GM06990 (cell line): ENCODE data around the gene UPK3A.

Experiments
- DNase-seq: peaks from one replicate; pipeline ENCODE4 v3.0.0-alpha.2; 2011; ENCODE audit not compliant: insufficient read length; ENCODE audit errors: extremely low read depth
- H3K27me3 ChIP-seq: replicated peaks from 2 replicates; pipeline ENCODE4 v1.6.0; 2011; ENCODE audit warnings: low read length; ENCODE audit not compliant: control insufficient read depth, insufficient read depth
- H3K36me3 ChIP-seq: 2 replicates; pipeline ENCODE4 v1.5.1; 2011; ENCODE audit warnings: low read length; ENCODE audit not compliant: control insufficient read depth, insufficient read depth
- H3K4me3 ChIP-seq: replicated peaks from 2 replicates; pipeline ENCODE4 v1.5.1; 2011; ENCODE audit warnings: low read depth, mild to moderate bottlenecking, control low read depth, low read length
- CTCF ChIP-seq: IDR thresholded peaks from 2 replicates; pipeline ENCODE4 v1.5.1; 2011; ENCODE audit warnings: low read length, control low read depth, mild to moderate bottlenecking, inconsistent platforms; ENCODE audit not compliant: insufficient read depth, poor library complexity, severe bottlenecking

The UPK3A gene

GRCh38 chr22:45268958-45269844 lies 15.5 kb upstream of the UPK3A start:
- peak; percentile 78 for DNase-seq
- no peaks in the 10 kb centered on the region for H3K36me3 ChIP-seq
- peak; percentile 46 for TF ChIP-seq CTCF
- peak overlapping the region; percentile 62 for H3K4me3 ChIP-seq
- H3K27me3 ChIP-seq = no peaks in the 10 kb centered on the region

GRCh38 chr22:45270095-45271020 lies 14.4 kb upstream of the UPK3A start:
- H3K36me3 ChIP-seq = no peaks in the 10 kb centered on the region
- DNase-seq = no peak
- no peak for TF ChIP-seq CTCF
- no peaks in the 10 kb centered on the region for H3K27me3 ChIP-seq
- H3K4me3 ChIP-seq = no peak overlapping the region

- Histone ChIP-seq H3K36me3 (no peaks in the 10 kb centered on the region), H3K4me3 (no peak overlapping the region), H3K27me3 (no peaks in the 10 kb centered on the region)
- DNase-seq = no peak
- TF ChIP-seq CTCF = no peak
These were observed 13.0 kb upstream of the UPK3A start for GRCh38 chr22:45271667-45272201.

- TF ChIP-seq CTCF = no peak
- no peaks in the 10 kb centered on the region for H3K36me3 ChIP-seq
- no peak overlapping the region for H3K4me3 ChIP-seq
- H3K27me3 ChIP-seq = no peaks in the 10 kb centered on the region
- no peak for DNase-seq
These were observed 12.3 kb upstream of the UPK3A start for GRCh38 chr22:45272498-45272897.

GRCh38 chr22:45273452-45274075 lies 11.2 kb upstream of the UPK3A start:
- H3K36me3 ChIP-seq = no peaks in the 10 kb centered on the region
- no peak for DNase-seq
- H3K27me3 ChIP-seq = no peaks in the 10 kb centered on the region; the same call in 1 of the 2 replicates
- no peak for TF ChIP-seq CTCF
- H3K4me3 ChIP-seq = no peak overlapping the region
